ENCODE data around the gene JARID2.

Gene JARID2

DNA sequence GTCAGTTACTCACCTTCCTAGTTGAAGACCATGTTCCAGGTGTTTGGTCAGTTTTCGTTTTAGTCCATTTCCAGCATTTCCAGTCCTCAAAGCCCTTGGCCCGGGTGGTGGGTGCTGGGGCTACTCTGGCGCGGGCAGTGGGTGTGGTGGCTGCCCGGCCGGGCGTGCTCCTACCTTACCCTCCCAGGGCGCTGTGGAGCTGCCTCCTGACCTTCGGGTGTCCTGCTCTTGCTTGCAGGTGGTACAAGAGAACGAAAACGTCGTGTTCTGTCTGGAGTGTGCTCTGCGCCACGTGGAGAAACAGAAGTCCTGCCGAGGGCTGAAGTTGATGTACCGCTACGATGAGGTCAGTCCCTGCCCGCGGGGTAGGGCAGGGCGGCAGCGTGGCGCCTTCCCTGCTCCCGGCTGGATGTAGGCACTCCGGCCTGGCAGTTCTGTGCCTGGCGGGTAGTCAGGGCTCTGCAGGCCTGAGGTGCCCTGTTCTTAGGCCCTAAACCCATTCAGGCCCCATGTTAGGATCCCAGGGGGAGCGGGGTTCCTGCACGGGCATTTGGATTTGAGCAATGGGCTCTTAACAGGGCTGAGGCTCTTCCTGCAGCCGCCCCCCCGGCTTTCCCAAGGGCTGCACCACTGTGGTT is 271.2 kb downstream of the JARID2 start:
- no peak for ATAC-seq (replicated peaks)
- peak overlapping the region in 1 of 2 donors; percentile 44 for H3K27ac Mint-ChIP-seq

DNA sequence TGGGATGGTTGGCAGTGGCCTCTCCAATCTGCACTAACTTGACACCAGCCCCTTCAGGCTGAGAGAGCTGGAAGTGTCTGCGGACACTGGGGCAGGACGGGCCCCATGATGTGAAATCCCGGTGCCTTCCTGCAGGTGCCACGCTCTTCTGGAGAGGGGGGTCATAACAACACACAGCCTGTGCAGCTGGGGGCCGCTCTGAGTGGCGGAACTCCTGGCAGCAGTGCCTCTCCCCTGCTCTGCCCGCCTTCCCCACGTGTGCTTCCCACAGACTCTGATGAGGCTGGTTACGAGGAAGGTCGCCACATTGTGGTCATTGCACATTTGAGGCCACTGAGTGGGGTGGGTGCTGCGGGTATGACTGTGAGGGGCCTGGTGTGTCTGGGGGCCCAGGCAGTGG is 271.7 kb downstream of the JARID2 start:
- ATAC-seq (replicated peaks) (no peak), DNase-seq (no peak)
- Mint-ChIP-seq H3K27me3 (no peaks in the 10 kb centered on the region), H3K36me3 (ENCODE audit: insufficient read depth) (peaks cover 77% of the 10 kb centered on the region), H3K9me3 (no peaks in the 10 kb centered on the region), H3K27ac (peak overlapping the region in 1 of 2 donors; percentile 41), H3K4me3 (no peak overlapping the region), H3K4me1 (ENCODE audit: low read depth in 2 of 2) (peaks cover 10 to 16% of the 10 kb centered on the region in 2 donors)

More for the DNA sequence above, 271.2 kb downstream of the JARID2 start:
- H3K4me1 Mint-ChIP-seq (ENCODE audit: low read depth in 2 of 2) = peaks cover 4 to 12% of the 10 kb centered on the region in 2 donors
- no peaks in the 10 kb centered on the region for H3K9me3 Mint-ChIP-seq
- no peak overlapping the region for H3K4me3 Mint-ChIP-seq
- H3K27me3 Mint-ChIP-seq = no peaks in the 10 kb centered on the region
- H3K36me3 Mint-ChIP-seq (ENCODE audit: insufficient read depth) = peaks cover 76% of the 10 kb centered on the region
- DNase-seq = no peak

DNA sequence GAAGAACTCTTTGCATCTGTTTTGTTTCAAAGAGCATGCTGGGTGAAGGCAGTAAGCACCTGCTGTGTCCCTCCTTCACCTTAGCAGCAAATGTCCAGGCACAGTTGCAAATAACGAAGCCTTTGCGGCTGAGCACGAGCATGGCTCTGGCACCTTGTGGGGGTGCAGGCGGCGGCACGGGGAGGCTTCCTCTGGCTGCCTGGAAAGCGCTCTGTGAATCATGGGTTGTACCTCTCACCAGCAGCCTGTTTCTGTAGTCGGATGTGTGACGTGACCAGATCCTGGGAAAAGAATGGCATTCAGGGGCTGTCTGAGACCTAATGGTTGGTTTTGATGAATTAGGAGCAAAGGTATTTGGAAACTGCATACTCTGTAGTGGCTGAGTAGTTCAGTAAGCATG is 272.2 kb downstream of the JARID2 start:
- no peaks in the 10 kb centered on the region for H3K27me3 Mint-ChIP-seq
- H3K9me3 Mint-ChIP-seq = no peaks in the 10 kb centered on the region
- H3K36me3 Mint-ChIP-seq (ENCODE audit: insufficient read depth) = peaks cover 77% of the 10 kb centered on the region
- H3K4me3 Mint-ChIP-seq = no peak overlapping the region
- no peak for ATAC-seq (replicated peaks)
- H3K4me1 Mint-ChIP-seq (ENCODE audit: low read depth in 2 of 2) = peaks cover 12 to 17% of the 10 kb centered on the region in 2 donors
- no peak for DNase-seq
- H3K27ac Mint-ChIP-seq = peak overlapping the region; percentile 41 to 62

DNA sequence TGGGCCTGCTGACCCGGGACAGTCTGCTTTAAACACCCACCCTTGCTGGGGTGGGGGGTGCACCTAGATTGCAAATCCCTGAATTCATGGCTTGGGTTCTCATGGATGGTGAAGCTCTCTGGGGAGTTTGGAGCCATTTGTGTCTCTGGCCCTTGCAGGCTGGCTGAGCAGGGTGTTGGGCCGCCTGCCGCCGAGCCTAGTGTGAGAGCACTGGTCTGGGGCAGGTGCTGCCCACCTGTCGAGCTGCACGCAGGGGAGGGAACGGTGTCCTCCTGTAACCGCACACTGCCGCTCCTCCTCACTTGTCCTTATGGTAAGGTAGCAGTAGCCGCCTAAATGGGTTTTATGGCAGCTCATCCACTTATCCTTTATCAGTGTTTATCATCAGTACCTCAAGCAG is 273.0 kb downstream of the JARID2 start:
- peaks cover 77% of the 10 kb centered on the region for H3K36me3 Mint-ChIP-seq (ENCODE audit: insufficient read depth)
- no peak overlapping the region for H3K4me3 Mint-ChIP-seq
- H3K27me3 Mint-ChIP-seq = no peaks in the 10 kb centered on the region
- H3K9me3 Mint-ChIP-seq = no peaks in the 10 kb centered on the region
- DNase-seq = no peak
- peaks cover 12 to 15% of the 10 kb centered on the region in 2 donors for H3K4me1 Mint-ChIP-seq (ENCODE audit: low read depth in 2 of 2)
- H3K27ac Mint-ChIP-seq = peak overlapping the region in 1 of 2 donors; percentile 62
- no peak for ATAC-seq (replicated peaks)

DNA sequence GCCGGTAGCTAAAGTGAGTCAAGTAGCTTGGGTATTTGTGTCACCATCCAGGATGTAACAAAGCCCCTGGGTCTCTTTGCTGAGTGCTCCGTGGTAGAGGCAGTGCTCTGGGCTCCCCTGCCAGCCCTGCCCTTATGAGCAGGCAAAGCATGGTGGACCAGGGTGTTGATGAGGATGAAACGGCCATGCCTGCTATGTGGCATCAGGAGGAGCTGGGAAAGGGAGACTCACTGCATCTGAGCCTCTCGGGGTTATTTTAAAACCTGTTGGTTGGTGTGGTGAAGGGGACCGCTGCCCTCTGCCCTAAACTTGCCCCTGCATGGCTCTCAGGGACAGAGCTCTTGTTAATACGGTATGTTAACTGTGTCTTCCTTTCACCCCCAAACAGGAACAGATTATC is 273.8 kb downstream of the JARID2 start:
- DNase-seq (no peak), ATAC-seq (replicated peaks) (no peak)
- Mint-ChIP-seq H3K36me3 (ENCODE audit: insufficient read depth) (peaks cover 76% of the 10 kb centered on the region), H3K4me3 (no peak overlapping the region), H3K27ac (peak overlapping the region in 1 of 2 donors; percentile 62), H3K9me3 (no peaks in the 10 kb centered on the region), H3K4me1 (ENCODE audit: low read depth in 2 of 2) (peaks cover 12 to 15% of the 10 kb centered on the region in 2 donors), H3K27me3 (no peaks in the 10 kb centered on the region)

DNA sequence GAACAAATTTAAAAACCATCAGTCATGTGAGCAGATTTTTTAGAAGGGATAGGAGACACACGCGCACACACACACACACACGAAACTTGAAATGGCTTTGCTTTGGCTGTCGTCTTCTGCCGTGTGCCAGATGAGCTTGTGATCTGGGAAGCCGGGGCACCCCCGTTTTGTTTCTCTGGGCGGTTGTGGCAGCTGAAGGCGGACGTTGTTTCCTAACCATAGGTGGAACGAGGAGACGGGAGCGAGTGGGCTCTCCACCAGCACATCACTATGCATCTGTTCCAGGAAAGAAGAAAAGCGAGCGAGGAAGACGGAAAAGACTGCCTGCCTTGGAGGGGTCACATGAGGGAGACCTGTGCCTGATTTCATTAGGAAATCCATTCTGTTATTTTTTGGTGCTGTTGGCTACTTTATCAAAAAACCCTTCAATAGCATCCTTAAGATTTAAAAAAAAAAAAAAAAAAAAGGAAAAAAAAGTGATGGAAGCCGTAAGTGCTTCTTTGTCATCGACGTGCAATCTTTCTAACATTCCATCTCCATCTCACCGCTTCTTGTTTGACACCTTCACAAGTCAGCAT is 274.8 kb downstream of the JARID2 start:
- Mint-ChIP-seq H3K9me3 (no peaks in the 10 kb centered on the region), H3K36me3 (ENCODE audit: insufficient read depth) (peaks cover 79% of the 10 kb centered on the region), H3K4me1 (ENCODE audit: low read depth in 2 of 2) (peaks cover 12 to 14% of the 10 kb centered on the region in 2 donors), H3K27me3 (no peaks in the 10 kb centered on the region), H3K27ac (peak overlapping the region in 1 of 2 donors; percentile 41), H3K4me3 (peak overlapping the region in 1 of 2 donors; percentile 1)
- DNase-seq (no peak), ATAC-seq (replicated peaks) (no peak)

DNA sequence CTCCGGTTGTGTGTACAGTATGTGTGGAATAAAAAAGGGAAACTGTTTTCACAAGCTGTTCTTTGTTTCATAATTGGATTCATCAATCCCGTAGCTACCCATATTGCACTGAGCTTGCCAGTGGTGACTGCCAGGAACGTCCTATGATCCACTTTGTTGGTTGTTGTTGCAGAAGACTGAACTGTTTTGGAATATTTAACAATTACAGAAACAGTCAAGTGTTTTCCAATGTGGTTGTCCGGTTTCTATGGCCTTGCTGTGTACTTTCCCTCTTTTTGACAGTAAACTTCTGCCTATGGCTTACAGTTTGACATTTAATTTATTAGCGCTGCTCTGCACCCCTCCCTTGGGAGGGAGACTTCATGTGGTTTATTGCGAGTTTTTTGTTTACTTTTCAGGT is 275.7 kb downstream of the JARID2 start:
- Mint-ChIP-seq H3K4me3 (no peak overlapping the region), H3K27ac (no peak overlapping the region), H3K4me1 (ENCODE audit: low read depth in 2 of 2) (peaks cover 12 to 17% of the 10 kb centered on the region in 2 donors), H3K36me3 (ENCODE audit: insufficient read depth) (peaks cover 76% of the 10 kb centered on the region), H3K27me3 (no peaks in the 10 kb centered on the region), H3K9me3 (no peaks in the 10 kb centered on the region)
- ATAC-seq (replicated peaks) (no peak), DNase-seq (no peak)

DNA sequence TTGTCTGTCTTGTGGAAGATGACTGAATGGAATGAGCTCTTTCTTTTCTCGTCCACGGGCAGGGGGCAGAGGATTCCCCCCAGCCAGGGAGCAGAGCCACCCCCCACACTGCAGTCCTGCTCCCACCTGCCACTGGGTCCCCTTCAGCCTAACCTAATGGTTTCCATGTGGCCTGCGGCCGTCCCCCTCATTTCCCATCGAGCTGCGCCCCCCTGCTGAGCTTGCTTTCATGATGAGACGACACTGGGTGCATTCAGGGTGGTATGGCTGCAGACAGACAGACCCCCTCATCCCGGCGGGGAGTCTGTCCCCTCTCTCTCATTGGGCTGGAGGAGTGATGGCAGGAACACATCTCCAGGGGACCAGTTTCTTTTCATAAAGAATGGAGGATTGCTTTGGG is 276.2 kb downstream of the JARID2 start:
- Mint-ChIP-seq H3K27me3 (no peaks in the 10 kb centered on the region), H3K4me1 (ENCODE audit: low read depth in 2 of 2) (peaks cover 12 to 17% of the 10 kb centered on the region in 2 donors), H3K4me3 (no peak overlapping the region), H3K36me3 (ENCODE audit: insufficient read depth) (peaks cover 71% of the 10 kb centered on the region), H3K9me3 (no peaks in the 10 kb centered on the region), H3K27ac (peak overlapping the region; percentile 67 to 77)
- ATAC-seq (replicated peaks) (no peak), DNase-seq (no peak)

DNA sequence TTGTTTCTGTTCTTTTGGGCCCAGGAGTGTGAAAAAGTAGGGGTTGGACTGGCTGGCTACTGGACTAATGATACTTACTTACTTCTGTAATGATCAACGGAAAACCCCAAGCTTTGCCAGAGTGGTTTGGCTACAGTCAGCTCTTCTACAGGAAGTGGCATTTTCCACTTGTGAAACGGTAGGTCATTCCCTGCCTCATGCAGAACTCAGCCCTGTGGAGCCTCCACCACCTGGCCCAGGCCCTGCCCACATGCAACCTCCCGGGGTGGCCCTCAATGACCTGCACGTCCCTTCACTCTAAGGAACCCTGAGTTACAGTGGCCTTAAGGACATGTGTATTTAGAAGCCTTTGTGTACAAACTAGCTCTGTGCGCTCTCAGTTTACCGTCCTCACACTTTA is 276.6 kb downstream of the JARID2 start:
- ATAC-seq (replicated peaks) (peak; percentile 40), DNase-seq (no peak)
- H3K27ac Mint-ChIP-seq = peak overlapping the region; percentile 67 to 77
- no peaks in the 10 kb centered on the region for H3K9me3 Mint-ChIP-seq
- H3K4me3 Mint-ChIP-seq = no peak overlapping the region
- no peaks in the 10 kb centered on the region for H3K27me3 Mint-ChIP-seq
- H3K4me1 Mint-ChIP-seq (ENCODE audit: low read depth in 2 of 2) = peaks cover 12 to 17% of the 10 kb centered on the region in 2 donors
- H3K36me3 Mint-ChIP-seq (ENCODE audit: insufficient read depth) = peaks cover 70% of the 10 kb centered on the region

DNA sequence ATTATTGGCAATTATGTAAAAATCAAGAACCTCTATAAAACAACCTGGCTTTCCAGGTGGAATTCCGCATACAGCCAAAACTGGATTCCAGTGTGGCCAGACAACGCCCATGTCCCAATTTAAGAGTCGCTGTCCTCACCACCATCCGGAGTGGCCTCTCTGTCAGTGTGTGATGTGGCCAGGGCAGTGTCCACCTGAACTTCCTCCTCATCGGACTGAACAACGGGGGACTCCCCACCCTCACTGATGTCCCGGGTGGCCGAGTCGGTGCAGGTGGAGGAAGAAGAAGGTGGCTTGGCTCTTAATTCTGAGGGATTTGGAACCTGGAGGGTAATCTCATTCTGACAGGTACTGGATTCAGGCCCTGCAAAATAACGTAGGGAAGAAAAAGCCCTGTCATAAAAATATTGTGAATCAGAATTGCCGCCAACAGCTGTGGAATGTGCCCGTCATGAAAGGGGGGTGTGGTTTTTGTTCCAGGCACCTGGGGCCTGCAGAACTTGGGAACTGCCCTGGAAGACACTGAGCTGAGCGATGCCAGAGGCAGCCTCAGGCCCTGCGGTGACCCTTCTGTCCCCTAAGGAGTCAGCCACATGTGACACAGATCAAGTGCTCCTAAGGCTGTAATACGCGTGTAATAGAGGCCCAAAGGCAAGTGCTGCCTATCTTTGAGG is 277.1 kb downstream of the JARID2 start:
- Mint-ChIP-seq H3K4me3 (no peak overlapping the region), H3K36me3 (ENCODE audit: insufficient read depth) (peaks cover 66% of the 10 kb centered on the region), H3K27ac (peak overlapping the region in 1 of 2 donors; percentile 67), H3K9me3 (no peaks in the 10 kb centered on the region), H3K4me1 (ENCODE audit: low read depth in 2 of 2) (peaks cover 12 to 17% of the 10 kb centered on the region in 2 donors), H3K27me3 (no peaks in the 10 kb centered on the region)
- ATAC-seq (replicated peaks) = no peak
- no peak for DNase-seq

DNA sequence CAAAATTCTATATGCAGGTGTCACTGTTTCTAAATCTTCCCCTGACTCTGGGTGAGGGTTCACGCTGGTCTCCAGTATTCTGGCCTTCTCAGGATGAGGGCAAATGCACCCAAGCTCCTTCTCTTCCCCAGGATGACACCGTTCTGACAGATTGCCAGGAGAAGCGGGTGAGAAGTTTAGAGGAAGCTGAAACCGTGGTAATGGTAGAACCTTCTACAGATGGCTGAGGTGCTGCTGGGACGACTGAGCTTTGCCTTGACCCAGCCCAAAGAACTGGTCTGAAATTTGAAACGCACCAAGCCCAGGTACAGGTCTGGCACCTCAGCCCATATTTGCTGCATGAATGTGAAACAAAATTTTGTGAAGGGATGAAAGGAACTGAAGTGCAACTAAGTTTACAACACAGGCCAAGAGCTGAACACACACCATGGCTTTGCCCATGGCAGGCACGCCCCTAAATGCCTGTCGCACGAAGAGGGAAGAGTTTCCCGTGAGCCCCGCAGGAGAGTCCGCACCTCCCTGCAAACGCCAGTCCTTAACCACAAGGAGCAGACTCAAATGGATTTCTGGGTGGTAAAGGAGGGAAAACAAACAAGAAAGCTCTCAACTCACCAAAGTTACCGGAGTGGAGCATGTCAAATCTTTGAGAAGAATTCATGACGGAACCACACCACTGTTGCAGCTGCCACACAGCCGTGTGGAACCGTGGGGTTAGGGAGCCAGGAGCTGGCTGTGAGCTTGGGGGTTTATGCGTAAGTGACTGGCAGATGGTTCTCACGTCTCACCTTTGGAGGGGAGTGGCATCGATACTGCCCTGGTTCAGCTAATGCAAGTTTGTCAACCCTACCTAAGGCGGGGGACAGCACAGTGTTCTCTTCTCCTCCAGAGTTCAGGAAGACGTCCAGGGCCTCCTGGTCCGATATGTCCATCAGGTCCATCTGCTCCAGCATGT is 278.1 kb downstream of the JARID2 start:
- Mint-ChIP-seq H3K4me3 (no peak overlapping the region), H3K27ac (peak overlapping the region; percentile 39 to 49), H3K4me1 (ENCODE audit: low read depth in 2 of 2) (peaks cover 12 to 17% of the 10 kb centered on the region in 2 donors), H3K36me3 (ENCODE audit: insufficient read depth) (peaks cover 62% of the 10 kb centered on the region), H3K9me3 (no peaks in the 10 kb centered on the region), H3K27me3 (no peaks in the 10 kb centered on the region)
- ATAC-seq (replicated peaks) (no peak), DNase-seq (no peak)

DNA sequence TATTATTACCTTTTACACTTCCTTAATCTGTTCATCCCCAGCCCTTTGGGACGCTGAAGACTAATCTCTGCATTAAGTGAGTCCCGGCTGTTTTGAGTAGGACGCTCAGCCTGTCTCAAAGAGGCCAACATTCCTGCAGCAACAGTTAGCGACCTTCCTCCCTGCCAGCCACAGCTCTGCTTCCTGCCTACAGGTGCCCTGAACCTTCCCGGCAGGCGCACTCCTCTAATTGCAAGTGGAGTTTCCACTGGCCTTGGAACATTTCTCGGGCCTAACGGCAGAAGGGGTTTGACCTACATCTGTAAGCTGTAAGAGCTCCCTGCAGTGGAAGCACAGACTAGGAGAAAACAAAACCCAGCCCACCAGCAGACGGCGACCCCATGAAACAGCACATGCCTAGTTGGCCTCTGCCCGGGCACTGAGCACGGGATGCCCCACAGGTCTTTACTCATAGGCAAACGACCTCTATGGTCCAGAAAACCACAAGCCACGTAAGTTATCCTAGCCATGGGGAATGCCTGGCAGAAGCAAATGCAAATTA is 279.1 kb downstream of the JARID2 start:
- ATAC-seq (replicated peaks) (no peak), DNase-seq (no peak)
- peaks cover 12 to 14% of the 10 kb centered on the region in 2 donors for H3K4me1 Mint-ChIP-seq (ENCODE audit: low read depth in 2 of 2)
- H3K4me3 Mint-ChIP-seq = no peak overlapping the region
- peaks cover 63% of the 10 kb centered on the region for H3K36me3 Mint-ChIP-seq (ENCODE audit: insufficient read depth)
- H3K9me3 Mint-ChIP-seq = no peaks in the 10 kb centered on the region
- peak overlapping the region; percentile 9 to 19 for H3K27ac Mint-ChIP-seq
- H3K27me3 Mint-ChIP-seq = no peaks in the 10 kb centered on the region

DNA sequence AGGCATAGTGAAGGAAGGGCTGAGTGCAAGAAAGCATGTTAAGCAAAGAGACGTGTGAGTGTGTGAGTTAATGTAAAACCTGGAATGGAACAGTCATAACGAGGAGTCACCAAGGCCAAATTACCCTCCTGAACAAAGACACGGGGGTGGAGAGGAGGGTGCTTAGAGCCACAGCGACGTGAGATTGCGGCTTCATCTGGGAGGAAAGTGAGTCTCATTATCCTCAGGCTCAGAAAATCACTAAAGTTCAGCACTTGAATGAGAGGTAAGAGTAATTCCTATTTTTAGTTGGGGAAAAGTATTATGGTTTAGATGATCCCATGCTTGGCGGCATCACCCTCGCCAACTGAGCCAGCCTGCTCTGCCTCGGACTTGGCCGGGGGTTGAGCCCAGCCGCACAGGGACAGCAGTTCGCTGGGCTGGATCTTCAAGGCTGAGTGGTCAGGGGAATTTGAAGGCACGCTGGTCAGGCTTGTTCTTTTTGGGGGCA is 280.4 kb downstream of the JARID2 start:
- DNase-seq (no peak), ATAC-seq (replicated peaks) (no peak)
- H3K4me1 Mint-ChIP-seq (ENCODE audit: low read depth in 2 of 2) = peaks cover 12 to 13% of the 10 kb centered on the region in 2 donors
- H3K4me3 Mint-ChIP-seq = no peak overlapping the region
- H3K9me3 Mint-ChIP-seq = no peaks in the 10 kb centered on the region
- H3K27me3 Mint-ChIP-seq = no peaks in the 10 kb centered on the region
- H3K27ac Mint-ChIP-seq = peak overlapping the region in 1 of 2 donors; percentile 1
- H3K36me3 Mint-ChIP-seq (ENCODE audit: insufficient read depth) = peaks cover 57% of the 10 kb centered on the region
